Measurements from ENCODE around the gene PLAGL2.

PLAGL2 gene

DNA sequence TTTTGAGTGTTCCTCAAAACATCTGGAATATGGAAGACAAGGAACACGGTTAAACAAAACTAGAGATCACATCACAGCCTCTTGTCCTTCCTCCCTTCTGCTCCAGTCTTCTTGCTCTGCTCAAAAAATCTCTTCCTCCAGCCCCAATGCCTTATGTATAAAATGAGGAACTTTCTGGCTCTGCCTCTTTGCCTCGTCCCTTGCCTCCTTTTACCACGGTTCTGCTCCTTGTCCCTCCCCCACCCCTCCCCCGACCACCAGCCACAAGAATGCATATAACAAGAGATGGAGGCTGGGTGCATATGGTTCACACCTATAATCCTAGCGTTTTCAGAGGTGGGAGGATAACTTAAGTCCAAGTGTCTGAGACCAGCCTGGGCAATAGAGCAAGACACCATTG, 43.6 kb downstream of the PLAGL2 start:
- intact Hi-C loops (cut with DNase I), result no loop called here
- DNase-seq, result no peak

DNA sequence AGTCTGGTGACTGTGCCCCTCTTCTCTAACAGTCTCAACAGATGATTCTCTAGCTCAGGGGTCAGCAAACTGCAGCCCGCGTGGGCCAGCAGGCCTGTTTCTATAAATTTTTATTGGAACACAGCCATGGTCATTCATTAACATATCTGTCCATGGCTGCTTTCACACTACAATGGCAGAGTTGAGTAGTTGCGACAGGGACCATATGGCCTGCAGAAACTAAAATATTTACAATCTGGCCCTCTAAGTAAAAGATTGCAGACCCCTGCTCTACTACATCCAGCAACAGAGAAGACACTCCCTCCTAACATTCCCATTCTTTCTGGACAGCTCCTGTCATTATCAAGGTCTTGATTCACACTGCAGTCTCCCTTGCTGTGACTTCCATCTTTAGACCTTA, 45.2 kb downstream of the PLAGL2 start:
- DNase-seq, result no peak
- intact Hi-C loops (cut with DNase I), result no loop called here

DNA sequence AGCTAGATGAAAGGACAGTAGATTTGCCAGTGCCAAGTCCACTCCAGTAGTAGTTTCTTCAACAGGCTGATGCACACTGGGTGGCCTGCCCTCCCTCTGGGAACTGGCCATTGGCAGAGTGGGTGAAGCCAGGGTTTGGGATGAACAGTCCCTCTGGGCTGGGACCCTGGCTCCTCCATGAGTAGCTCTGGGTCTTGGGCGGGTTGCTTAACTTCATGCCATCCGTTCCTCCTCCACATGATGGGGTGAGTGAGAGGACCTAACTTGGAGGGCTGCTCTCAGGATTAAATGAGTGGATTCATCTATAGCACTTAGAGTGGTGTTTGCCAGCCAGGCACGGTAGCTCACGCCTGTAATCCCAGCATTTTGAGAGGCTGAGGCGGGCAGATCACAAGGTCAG, 47.2 kb downstream of the PLAGL2 start:
- intact Hi-C loops (cut with DNase I), result no loop called here
- DNase-seq, result no peak

DNA sequence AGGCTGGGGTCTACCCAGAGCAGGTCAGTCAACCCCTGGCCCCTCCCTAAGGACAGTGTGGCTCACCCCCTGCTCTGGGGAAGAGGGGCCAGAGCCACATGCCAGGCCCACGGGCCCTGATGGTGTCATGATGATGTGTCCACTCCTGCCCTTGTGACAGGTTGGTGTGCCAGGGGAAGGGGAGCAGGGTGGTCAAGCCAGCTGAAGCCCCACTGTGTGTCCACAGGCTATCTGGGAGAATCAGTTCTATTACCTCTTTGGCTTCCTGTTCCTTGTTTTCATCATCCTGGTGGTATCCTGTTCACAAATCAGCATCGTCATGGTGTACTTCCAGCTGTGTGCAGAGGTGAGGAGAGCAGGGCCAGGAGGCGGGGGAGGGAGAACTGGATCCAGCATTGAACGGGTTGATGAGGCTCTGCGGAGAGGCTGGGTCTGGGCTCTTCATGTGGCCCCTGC, 47.7 kb downstream of the PLAGL2 start:
- no peak for DNase-seq
- intact Hi-C loops (cut with DNase I), result no loop called here

DNA sequence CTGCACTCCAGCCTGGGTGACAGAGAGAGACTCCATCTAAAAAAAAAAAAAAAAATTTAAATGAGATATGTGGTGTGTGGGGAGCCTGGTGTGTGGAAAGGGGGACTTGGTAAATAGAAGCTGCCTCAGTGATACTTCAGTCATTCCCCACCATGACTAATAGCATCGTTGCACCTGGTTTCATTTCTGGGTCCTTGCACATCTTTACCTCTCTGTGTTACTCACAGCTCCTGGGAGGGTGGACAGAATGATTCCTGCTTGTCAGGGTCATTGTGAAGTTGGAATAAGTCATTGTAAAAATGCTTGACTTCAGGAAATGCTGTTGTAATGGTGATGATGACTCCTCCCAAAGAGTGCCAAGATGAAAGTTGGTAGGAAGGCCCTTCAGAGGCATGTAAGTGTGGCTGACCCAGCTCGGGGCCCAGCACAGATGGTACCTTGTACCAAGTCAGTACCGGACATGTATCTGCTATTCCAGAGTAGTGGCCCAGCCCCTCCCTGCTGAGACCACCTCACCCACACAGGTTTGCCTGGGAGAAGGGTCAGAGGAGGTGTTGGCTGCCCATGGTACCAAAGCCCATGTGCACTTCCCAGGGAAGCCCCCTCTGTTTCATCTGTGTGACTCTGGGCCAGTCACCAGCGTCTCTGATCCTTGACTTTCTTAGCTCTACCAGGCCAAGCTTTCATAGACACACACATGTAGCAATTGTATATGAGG, 48.4 kb downstream of the PLAGL2 start:
- intact Hi-C loops (cut with DNase I), result no loop called here
- DNase-seq, result peak in 1 of 42 donors; percentile 19

DNA sequence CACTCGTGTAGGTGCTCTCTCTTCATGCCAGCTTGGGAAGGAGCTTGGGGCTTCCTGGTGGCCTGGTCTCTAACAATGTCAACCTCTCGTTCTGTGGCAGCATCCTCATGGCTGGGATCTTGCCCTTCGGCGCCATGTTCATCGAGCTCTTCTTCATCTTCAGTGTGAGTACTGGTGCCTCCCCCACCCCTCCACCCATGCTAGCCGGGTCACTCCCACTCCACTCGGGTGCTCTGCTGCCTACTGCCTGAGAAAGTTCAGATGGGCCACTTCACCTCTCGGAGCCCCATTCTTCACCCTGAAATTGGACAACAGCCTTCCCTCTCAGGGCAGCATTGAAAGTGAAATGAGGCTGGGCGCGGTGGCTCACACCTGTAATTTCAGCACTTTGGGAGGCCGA, 49.2 kb downstream of the PLAGL2 start:
- peak in 1 of 42 donors; percentile 8 for DNase-seq
- intact Hi-C loops (cut with DNase I), result no loop called here

DNA sequence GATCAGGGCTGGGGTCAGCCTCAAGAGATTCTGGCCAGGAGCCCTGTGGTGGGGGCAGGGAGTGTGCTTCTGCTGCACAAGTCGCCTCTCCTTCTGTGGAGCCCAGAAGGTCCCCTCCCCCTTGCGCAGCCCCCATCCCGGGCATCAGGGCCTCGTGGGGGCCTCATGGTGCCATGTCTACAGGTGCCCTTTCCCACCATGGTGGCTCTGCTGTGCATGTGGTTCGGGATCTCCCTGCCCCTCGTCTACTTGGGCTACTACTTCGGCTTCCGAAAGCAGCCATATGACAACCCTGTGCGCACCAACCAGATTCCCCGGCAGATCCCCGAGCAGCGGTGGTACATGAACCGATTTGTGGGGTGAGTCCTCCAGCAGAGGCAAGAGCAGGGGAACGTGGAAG, 49.9 kb downstream of the PLAGL2 start:
- intact Hi-C loops (cut with DNase I), result no loop called here
- peak in 1 of 42 donors; percentile 9 for DNase-seq

DNA sequence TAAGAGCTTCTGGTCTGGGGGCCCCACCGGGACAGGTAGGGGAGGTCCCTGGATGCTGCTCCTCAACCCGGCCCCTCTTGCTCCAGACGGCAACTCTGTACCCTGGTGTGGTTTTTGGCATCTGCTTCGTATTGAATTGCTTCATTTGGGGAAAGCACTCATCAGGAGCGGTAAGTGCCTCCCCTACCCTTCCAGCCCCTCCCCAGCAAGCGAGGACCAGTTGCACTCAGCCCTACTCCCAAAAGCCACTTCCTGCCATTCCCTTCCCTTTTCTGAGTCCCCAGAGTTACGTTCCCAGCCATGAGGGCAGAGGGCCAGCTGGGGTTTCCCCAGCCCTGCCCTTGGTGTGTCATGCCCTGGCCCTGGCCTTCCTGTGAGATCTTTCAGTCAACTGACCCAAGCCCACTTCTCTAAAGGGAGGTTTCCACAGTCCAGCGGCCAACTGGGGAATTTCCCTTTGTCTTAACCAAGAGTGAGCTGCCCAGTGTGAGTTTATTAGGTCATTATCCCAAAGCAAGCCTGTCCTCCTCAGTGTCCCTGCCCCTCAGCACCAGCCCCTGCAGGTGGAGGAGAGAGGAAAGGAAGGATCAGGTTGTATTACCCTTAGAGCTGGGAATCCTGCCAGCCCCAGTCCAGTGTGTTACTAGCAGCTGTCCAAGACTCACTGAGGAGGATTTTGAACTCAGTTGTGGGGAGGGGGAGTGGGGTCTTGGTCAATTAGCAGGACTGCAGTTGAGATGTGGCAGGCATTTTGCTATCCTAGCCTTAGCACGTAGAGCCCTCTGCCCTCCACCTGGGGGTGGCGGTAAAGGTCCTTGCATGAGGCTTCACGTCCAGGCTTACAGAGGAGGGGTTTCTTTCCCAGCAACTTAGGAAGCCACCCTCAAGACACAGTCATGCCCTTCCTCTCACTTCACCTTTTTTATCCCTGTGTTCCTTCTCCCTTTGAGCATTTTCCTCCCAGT, 52.2 kb downstream of the PLAGL2 start:
- intact Hi-C loops (cut with DNase I), result no loop called here
- DNase-seq, result peak in 41 of 42 donors; percentile 8 to 82 (median 55)

DNA sequence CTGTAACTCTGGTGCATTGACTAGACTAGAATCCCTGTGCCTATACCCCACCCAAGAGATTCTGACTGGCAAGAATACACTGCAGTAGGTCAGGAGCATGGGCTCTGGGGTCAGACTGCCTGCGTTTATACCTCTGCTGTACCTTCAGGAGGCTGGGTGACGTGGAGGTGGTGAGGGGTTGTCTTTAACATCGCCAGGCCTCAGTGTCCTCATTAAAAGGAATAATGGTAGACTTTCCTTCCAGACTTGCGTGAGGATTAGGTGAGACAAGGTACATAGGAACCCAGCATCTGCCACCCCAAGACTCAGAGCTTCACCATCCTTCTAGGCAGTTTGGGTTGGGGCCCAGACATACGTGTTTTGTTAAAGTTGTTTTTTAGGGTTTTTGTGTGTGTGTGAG, 53.8 kb downstream of the PLAGL2 start:
- DNase-seq, result no peak
- intact Hi-C loops (cut with DNase I), result no loop called here

DNA sequence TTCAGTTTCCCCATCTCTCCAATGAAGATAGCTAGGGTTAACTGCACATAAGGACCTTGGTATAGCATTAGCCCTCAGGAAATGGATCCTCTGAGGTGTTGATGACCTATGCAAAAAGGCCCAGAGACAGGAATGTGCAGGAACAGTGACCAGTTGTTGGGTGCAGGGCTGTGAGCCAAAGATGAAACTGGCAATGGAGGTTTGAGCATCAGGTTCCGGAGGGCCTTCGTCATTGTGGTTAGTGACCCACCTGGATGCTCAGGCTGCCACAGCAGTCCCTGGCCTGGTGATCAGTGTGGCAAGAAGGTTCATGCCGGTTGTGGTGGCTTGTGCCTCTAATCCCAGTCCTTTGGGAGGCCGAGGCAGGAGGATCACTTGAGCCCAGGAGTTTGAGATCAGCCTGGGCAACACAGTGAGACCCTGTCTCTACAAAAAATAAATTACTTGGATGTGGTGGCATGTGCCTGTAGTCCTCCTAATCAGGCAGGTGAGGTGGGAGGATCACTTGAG, 54.3 kb downstream of the PLAGL2 start:
- intact Hi-C loops (cut with DNase I), result no loop called here
- DNase-seq, result no peak

DNA sequence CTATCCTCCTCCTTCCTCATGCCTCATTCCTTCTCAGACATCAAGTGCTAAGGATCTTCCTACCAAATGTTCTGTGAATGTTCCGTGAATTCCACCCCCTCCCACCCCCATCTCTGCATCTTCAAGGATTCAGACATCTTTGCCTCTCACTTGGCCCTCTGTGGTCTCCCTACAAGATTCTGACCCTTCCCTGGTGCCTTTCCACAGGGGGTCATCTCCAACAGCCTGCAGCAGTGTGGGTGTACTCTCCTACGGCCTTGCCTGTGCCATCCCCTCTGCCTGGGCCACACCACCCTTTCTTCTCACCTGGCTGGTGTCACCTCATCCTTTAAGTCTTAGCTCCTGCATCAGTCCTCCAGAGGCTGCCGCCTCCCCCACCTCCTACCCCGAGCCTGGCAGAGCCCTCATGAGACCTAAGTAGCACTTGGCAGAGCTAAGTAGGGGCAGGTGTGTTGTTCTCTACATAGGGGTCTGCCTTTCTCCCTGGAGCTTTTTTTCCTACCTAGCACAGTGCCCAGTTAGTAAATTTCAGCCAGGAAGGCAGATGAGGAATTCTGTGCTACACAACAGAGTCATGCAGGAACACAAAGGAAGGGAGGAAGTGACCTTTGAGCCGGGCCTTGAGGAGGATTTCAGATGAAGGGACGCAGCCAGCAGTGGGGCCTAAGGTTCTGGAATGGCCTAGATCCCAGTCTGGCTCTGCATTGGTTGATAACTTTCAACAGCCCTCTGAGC, 55.0 kb downstream of the PLAGL2 start:
- intact Hi-C loops (cut with DNase I), result no loop called here

DNA sequence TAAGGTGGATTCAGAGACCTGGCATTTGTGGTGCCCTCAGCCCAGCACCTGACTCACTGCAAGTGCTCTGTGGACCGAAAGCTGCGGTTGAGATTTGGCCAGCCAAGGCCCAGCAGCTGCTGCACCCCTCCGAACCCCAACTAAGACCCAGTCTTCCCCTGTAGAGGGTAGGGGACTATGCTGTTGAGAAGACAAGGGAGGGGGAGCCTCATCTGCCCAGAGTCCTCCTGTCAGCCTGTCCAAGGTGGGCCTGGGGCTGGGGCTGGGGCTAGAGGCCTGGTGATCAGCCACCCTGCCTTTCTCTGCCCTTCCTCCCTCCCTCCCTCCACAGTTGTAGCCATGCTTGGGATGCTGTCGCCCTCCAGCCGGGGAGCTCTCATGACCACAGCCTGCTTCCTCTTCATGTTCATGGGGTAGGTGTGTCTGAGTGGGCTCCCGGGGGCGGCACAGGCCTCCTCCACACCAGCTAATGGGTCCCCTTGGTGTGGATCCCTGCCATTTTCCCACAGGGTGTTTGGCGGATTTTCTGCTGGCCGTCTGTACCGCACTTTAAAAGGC, 57.2 kb downstream of the PLAGL2 start:
- DNase-seq, result no peak
- intact Hi-C loops (cut with DNase I), result no loop called here

More for the DNA sequence above, 55.0 kb downstream of the PLAGL2 start:
- DNase-seq, result peak in 23 of 42 donors; percentile 8 to 68 (median 32)

DNA sequence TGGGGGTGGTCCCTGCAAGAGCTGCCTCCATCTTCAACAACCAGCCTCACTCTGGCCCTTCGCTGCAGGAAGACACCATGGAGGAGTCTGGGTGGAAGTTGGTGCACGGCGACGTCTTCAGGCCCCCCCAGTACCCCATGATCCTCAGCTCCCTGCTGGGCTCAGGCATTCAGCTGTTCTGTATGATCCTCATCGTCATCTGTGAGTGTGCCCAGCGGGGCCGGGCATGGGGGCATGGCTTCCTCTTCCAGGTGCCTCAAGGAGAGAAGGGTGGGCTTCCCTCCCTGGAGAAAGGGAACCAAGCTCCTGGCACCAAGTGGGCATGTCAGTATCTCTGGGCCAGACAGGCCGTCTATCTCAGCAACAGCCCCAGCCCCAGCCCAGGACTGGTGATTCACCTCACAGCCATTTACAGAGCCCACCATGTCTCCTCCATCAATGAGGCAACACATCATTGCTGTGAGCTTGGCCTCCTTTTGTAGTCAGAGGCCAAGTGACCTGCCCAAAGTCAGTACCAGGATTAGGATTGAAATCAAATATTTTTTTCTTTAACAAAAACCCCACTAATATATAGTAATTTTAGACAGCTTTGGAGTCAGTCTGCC, 57.9 kb downstream of the PLAGL2 start:
- DNase-seq, result no peak
- intact Hi-C loops (cut with DNase I), result no loop called here

DNA sequence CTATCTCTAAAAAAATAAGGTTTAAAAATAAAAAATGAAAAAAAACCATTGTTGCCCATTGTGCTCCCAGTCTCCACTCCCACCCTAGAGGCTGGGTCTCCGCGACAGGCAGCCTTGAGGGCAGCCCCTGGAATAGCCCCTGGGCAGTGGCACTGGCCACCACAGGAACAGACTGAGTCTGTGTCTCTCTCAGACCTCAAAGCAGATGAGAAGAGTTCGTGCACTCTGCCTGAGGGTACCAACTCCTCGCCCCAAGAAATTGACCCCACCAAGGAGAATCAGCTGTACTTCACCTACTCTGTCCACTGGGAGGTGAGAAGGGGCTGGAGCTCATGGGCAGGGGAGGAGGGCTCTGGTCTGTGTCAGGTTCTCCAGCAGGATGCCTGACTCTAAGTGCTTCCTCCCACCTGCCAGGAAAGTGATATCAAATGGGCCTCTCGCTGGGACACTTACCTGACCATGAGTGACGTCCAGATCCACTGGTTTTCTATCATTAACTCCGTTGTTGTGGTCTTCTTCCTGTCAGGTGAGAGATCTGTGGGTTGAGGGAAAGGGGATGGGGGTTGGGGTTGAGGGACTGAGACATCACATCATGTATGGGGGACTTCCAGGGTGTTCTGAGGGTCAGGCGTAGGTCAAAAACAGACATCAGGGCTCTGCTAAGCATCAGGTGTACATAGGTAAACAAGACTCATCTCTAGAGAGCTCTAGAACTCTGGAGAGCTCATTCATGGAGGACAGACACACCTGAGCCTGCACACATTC, 62.5 kb downstream of the PLAGL2 start:
- intact Hi-C loops (cut with DNase I), result no loop called here
- DNase-seq, result no peak

DNA sequence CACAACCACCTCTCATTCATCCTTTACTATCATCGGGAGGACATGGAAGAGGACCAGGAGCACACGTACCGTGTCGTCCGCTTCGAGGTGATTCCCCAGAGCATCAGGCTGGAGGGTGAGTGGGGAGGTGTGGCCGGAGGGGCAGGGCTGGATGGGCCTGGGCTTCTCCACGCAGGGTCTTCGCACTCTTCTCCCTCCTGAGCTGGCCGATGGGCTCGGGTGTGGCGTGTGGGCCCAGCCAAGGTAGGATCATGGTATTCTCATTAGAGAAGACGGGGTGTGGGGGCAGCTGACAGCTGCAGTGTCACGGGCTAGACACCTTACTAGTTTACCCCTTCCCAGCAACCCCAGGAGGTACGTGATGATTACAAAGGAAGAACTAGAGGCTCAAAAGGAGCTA, 64.6 kb downstream of the PLAGL2 start:
- no peak for DNase-seq
- intact Hi-C loops (cut with DNase I), result no loop called here
